ENCODE measurements around the gene ME1.
"Not testable (repeated sequence)": the region's sequence is repeated elsewhere in the genome, so short reads cannot be mapped to it uniquely, and the experiment has no call there.

The ME1 gene

GRCh38 chr6:83343121-83343520, 87.7 kb downstream of the ME1 start:
- no peak for DNase-seq

GRCh38 chr6:83341765-83342164, 89.1 kb downstream of the ME1 start:
- DNase-seq: no peak

- DNase-seq: not testable (repeated sequence)
These were observed 96.9 kb downstream of the ME1 start for GRCh38 chr6:83333916-83334315.

- no peak for DNase-seq
These were observed 97.4 kb downstream of the ME1 start for GRCh38 chr6:83333500-83333899.

GRCh38 chr6:83314693-83315092, 116.2 kb downstream of the ME1 start:
- no peak for DNase-seq

- no peak for DNase-seq
These were observed 117.0 kb downstream of the ME1 start for GRCh38 chr6:83313882-83314281.

- DNase-seq: no peak
These were observed 119.6 kb downstream of the ME1 start for GRCh38 chr6:83311231-83311630.

- no peak for DNase-seq
These were observed 120.8 kb downstream of the ME1 start for GRCh38 chr6:83310046-83310445.

- no peak for DNase-seq
These were observed 121.5 kb downstream of the ME1 start for GRCh38 chr6:83309344-83309743.

- DNase-seq: no peak
These were observed 122.0 kb downstream of the ME1 start for GRCh38 chr6:83308833-83309232.

- no peak for DNase-seq
These were observed 123.0 kb downstream of the ME1 start for GRCh38 chr6:83307849-83308248.

- no peak for DNase-seq
These were observed 127.4 kb downstream of the ME1 start for GRCh38 chr6:83303426-83303825.

- DNase-seq: no peak
These were observed 136.2 kb downstream of the ME1 start for GRCh38 chr6:83294676-83295075.

- DNase-seq: peak; percentile 24
These were observed 137.7 kb downstream of the ME1 start for GRCh38 chr6:83292900-83293843.

- DNase-seq: not testable (repeated sequence)
These were observed 143.6 kb downstream of the ME1 start for GRCh38 chr6:83287298-83287697.

- no peak for DNase-seq
These were observed 144.9 kb downstream of the ME1 start for GRCh38 chr6:83285917-83286316.

- no peak for DNase-seq
These were observed 157.3 kb downstream of the ME1 start for GRCh38 chr6:83273596-83273995.

GRCh38 chr6:83270971-83271719, 159.7 kb downstream of the ME1 start:
- peak; percentile 36 for DNase-seq

GRCh38 chr6:83265384-83265783, 165.5 kb downstream of the ME1 start:
- no peak for DNase-seq

- DNase-seq: no peak
These were observed 170.3 kb downstream of the ME1 start for GRCh38 chr6:83260577-83260976.

- DNase-seq: no peak
These were observed 172.3 kb downstream of the ME1 start for GRCh38 chr6:83258517-83258916.

- no peak for DNase-seq
These were observed 173.1 kb downstream of the ME1 start for GRCh38 chr6:83257791-83258190.

- not testable (repeated sequence) for DNase-seq
These were observed 174.1 kb downstream of the ME1 start for GRCh38 chr6:83256719-83257118.

- DNase-seq: no peak
These were observed 178.1 kb downstream of the ME1 start for GRCh38 chr6:83252719-83253118.
